AG04450 (cell line): ENCODE measurements around the gene AIMP2. TPM values are rescaled to one million over a fixed set of nuclear protein-coding genes. Genes with fewer than 3 reads are reported as not detected.
A peak's percentile ranks its signal among the peaks of the same experiment; 100 is the strongest.
"Not testable (repeated sequence)": the region's sequence is repeated elsewhere in the genome, so short reads cannot be mapped to it uniquely, and the experiment has no call there.

Source experiments
- CTCF ChIA-PET: fragments of 300-600, 350-600 bp; formaldehyde crosslinking; extraction: SDS; loops from one replicate; lab custom pipeline; 2022; ENCODE audit warnings: antibody characterized with exemption, inconsistent platforms; lab: Charles Lee
- POLR2A ChIA-PET: fragments of 350-600 bp; formaldehyde crosslinking; extraction: SDS; loops from one replicate; lab custom pipeline; 2021; ENCODE audit warnings: antibody characterized with exemption, inconsistent platforms; lab: Yijun Ruan, JAX
- DNase-seq: peaks from one replicate; pipeline ENCODE4 v3.0.0-alpha.2; 2011; ENCODE audit warnings: low read depth, low spot score
- H3K27ac ChIP-seq: one replicate; pipeline ENCODE4 v1.5.1; 2012; ENCODE audit warnings: low read depth, low read length, control low read depth
- H3K27me3 ChIP-seq: one replicate; pipeline ENCODE4 v1.6.0; 2012; ENCODE audit warnings: low read length; ENCODE audit not compliant: control insufficient read depth, insufficient read depth
- H3K4me3 ChIP-seq: 2 replicates; pipeline ENCODE4 v1.5.1; 2011; ENCODE audit warnings: mild to moderate bottlenecking, low read depth, low read length, control low read depth
- H3K9me3 ChIP-seq: 2 replicates; pipeline ENCODE4 v1.5.1; 2012; ENCODE audit warnings: low read length; ENCODE audit not compliant: control insufficient read depth, insufficient read depth
- CTCF ChIP-seq: IDR thresholded peaks from 2 replicates; pipeline ENCODE4 v1.5.1; 2011; ENCODE audit warnings: low read depth, low read length, control low read depth, inconsistent platforms
- polyA minus RNA-seq: library from RNA; depleted of rRNA, polyadenylated mRNA; stranded (reverse); fragments of >200 nt; gene quantifications from 2 replicates; pipeline ENCODE4 v1.2.3, GENCODE V29; 2011; rRNA and poly(A)+ RNA removed
- polyA plus RNA-seq: library from polyadenylated mRNA; depleted of rRNA; stranded (reverse); fragments of >200 nt; gene quantifications from 2 replicates; pipeline ENCODE4 v1.2.3, GENCODE V29; 2011; rRNA removed

Gene AIMP2
- polyA plus RNA-seq: 58.5 and 60.3 TPM in 2 replicates
- polyA minus RNA-seq: 41.7 and 47.9 TPM in 2 replicates

GRCh38 chr7:6008668-6009611 is at the start of gene AIMP2, which contains the start of gene PMS2:
TSS of gene AIMP2 (plus strand) at chr7:6009272. CDS start at chr7:6009364, 92 bp downstream.
TSS of gene PMS2 (minus strand) at chr7:6009049. CDS start at chr7:6009019, 30 bp downstream.
- no peaks in the 10 kb centered on the region; the same call in 1 of the 2 replicates for H3K9me3 ChIP-seq
- TF ChIP-seq CTCF: 0 out of 2 replicates have a peak, but pooled peaks have one; percentile 6
- POLR2A ChIA-PET: interaction anchor here (0.5 to 1.0 kb wide), 7 partner anchors 13 to 167 kb away, joined by 3 to 6 read pairs (median 3); no protein-coding TSS in a partner anchor

GRCh38 chr7:5963205-5963604 is 45.9 kb upstream of the AIMP2 start:
- DNase-seq, H3K4me3 ChIP-seq, POLR2A ChIA-PET, H3K27me3 ChIP-seq, CTCF ChIA-PET, H3K27ac ChIP-seq, H3K9me3 ChIP-seq: not testable (repeated sequence)

More at GRCh38 chr7:6008668-6009611, at the start of gene AIMP2, which contains the start of gene PMS2:
- H3K27me3 ChIP-seq: no peaks in the 10 kb centered on the region
- CTCF ChIA-PET: interaction anchor here (1.0 to 2.5 kb wide), 2 partner anchors 12 to 16 kb away, joined by 3 to 15 read pairs; no protein-coding TSS in a partner anchor
- H3K4me3 ChIP-seq: peak within 1 kb of the TSS; percentile 89
- peak; percentile 93 for DNase-seq
- peak within 1 kb of the TSS; percentile 90 for H3K27ac ChIP-seq

- POLR2A ChIA-PET, CTCF ChIA-PET: not testable (repeated sequence)
Measured at GRCh38 chr7:5963810-5964209, 45.3 kb upstream of the AIMP2 start.

GRCh38 chr7:5970347-5970911 is 38.6 kb upstream of the AIMP2 start, which contains the start of gene RSPH10B:
TSS of gene RSPH10B (minus strand) at chr7:5970689. CDS start at chr7:5967116, 3,573 bp downstream.
- H3K4me3 ChIP-seq, DNase-seq, POLR2A ChIA-PET, H3K27ac ChIP-seq, CTCF ChIA-PET, H3K27me3 ChIP-seq, H3K9me3 ChIP-seq: not testable (repeated sequence)

More at GRCh38 chr7:5963810-5964209, 45.3 kb upstream of the AIMP2 start:
- H3K9me3 ChIP-seq, H3K27ac ChIP-seq, DNase-seq, H3K4me3 ChIP-seq, H3K27me3 ChIP-seq: not testable (repeated sequence)

GRCh38 chr7:5973580-5973979 is 35.5 kb upstream of the AIMP2 start:
- DNase-seq, H3K27ac ChIP-seq, H3K27me3 ChIP-seq, POLR2A ChIA-PET, CTCF ChIA-PET, H3K4me3 ChIP-seq, H3K9me3 ChIP-seq: not testable (repeated sequence)

GRCh38 chr7:5979680-5980314 is 29.3 kb upstream of the AIMP2 start:
- POLR2A ChIA-PET, H3K4me3 ChIP-seq, H3K9me3 ChIP-seq, DNase-seq, H3K27me3 ChIP-seq, CTCF ChIA-PET, H3K27ac ChIP-seq: not testable (repeated sequence)

- POLR2A ChIA-PET, H3K27ac ChIP-seq, H3K9me3 ChIP-seq, H3K27me3 ChIP-seq, CTCF ChIA-PET, DNase-seq, H3K4me3 ChIP-seq: not testable (repeated sequence)
Measured at GRCh38 chr7:5987061-5987460, 22.0 kb upstream of the AIMP2 start.
